ENCODE data around the gene THSD7B. TPM values are rescaled to one million over a fixed set of nuclear protein-coding genes. Genes with fewer than 3 reads are reported as not detected.

THSD7B gene
- polyA plus RNA-seq, 2 of the 4 experiments (the other 2 are of a cell fraction), result not detected

DNA sequence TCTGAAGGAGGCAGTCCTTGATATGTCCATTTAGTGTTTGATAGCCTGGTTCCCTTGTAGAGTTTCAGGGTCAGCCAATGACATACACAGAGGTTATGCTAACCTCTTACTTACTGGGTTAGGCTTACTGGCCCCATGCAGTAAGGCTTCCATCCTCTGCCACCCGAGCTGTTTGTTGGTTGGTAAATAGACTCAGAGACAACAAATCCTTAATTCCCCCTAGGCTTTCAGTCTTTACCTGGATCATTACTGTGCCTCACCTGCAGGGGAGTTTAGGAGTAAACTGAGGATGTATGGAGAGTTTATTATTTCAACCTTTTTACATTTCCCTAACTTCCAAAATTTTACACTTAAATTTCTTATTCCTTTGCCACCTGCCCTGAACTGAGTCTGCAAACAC, 746.2 kb downstream of the THSD7B start:
- Histone ChIP-seq H3K27ac (no peak overlapping the region), H3K4me1 (no peaks in the 10 kb centered on the region), H3K4me3 (no peak overlapping the region), H3K9me3 (no peaks in the 10 kb centered on the region), H3K4me2 (no peak overlapping the region)
- FAIRE-seq, result no peak
- TF ChIP-seq RCOR1 (IDR thresholded peaks at IDR 0.05; ENCODE audit: low read depth, low read length) (no peak), HEYL (CRISPR knock-in tag; IDR thresholded peaks at IDR 0.05) (no peak), ZNF302 (CRISPR knock-in tag; IDR thresholded peaks at IDR 0.05) (no peak), NR3C1 (IDR thresholded peaks at IDR 0.05) (no peak), PHF8 (IDR thresholded peaks at IDR 0.05; ENCODE audit: borderline replicate concordance, low read depth) (no peak), BHLHE40 (IDR thresholded peaks at IDR 0.05; ENCODE audit: low read depth, low read length) (no peak), EP300 (IDR thresholded peaks at IDR 0.05) (no peak), CBX8 (IDR thresholded peaks at IDR 0.05) (no peak), NPAS2 (CRISPR knock-in tag; IDR thresholded peaks at IDR 0.05; ENCODE audit: borderline replicate concordance) (no peak), ZSCAN20 (CRISPR knock-in tag; IDR thresholded peaks at IDR 0.05) (no peak), TFCP2L1 (CRISPR knock-in tag; IDR thresholded peaks at IDR 0.05) (no peak), HMGXB4 (CRISPR knock-in tag; IDR thresholded peaks at IDR 0.05; ENCODE audit: borderline replicate concordance) (no peak), HOXA7 (CRISPR knock-in tag; IDR thresholded peaks at IDR 0.05) (no peak)
- TF ChIP-seq, protein P1, sequence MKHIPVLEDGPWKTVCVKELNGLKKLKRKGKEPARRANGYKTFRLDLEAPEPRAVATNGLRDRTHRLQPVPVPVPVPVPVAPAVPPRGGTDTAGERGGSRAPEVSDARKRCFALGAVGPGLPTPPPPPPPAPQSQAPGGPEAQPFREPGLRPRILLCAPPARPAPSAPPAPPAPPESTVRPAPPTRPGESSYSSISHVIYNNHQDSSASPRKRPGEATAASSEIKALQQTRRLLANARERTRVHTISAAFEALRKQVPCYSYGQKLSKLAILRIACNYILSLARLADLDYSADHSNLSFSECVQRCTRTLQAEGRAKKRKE (CRISPR knock-in tag; IDR thresholded peaks at IDR 0.05; ENCODE audit: low read depth), result no peak
- DNase-seq (ENCODE audit: low read depth in 1 of 2, low spot score in 1 of 2), result no peak
- CTCF ChIA-PET, result no interaction called here
- WGBS (ENCODE audit: missing lambda C conversion rate), result 7% methylated on average over 1 of the region's 1 CpG
- no peak for ATAC-seq
- POLR2A ChIA-PET, result no interaction called here

DNA sequence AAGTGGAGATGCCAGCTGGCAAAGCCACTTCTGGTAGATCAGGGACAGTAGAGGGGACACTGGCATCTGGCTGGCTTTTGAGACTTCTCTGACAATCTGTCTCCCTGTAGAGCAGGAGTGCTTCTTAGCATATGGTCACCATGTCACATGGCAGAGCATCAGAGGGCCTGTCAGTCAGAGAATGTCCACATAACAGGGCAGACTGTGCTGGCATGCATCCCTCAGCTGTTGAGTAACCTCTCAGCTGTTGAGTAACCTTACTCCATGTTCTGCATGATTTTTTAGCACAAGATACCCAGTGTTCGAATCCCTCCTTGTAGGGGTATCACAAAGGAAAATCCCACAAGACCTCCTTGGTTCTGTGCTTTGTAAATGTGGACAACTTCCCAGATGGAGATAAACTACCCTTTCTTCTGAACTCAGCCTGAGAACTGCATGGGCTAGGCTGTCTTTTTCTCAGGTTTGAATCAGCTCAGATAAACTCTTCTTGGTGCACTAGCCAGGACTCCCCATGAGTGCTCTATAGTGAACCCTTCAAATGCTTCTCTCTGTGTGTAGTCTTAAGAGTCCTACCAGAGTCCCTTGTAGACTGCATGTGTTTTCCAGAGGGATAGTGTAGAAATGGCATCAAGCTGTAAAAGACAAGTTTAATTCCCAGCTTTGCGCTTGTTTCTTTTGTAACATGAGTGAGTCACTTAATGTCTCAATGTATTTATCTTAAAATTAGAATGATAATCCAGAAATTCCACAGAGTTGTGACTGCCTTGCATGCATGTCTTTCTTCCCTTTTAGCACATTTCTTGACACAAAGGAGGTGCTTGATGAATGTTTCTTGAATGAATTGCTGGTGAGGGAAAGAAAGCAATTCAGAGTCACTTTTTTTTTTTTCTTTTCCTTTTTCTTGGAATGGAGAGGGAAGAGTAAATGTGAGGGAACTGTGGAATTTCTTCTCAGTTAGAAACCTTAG, 756.6 kb downstream of the THSD7B start:
- ChIA-PET POLR2A (no interaction called here), CTCF (no interaction called here)
- no peaks in the 10 kb centered on the region for H3K4me1 ChIP-seq
- H3K27ac ChIP-seq, result no peak overlapping the region
- TF ChIP-seq EHMT2 (IDR thresholded peaks at IDR 0.05; ENCODE audit: low read depth), result no peak
- no peak for TF ChIP-seq TP53 (CRISPR knock-in tag; IDR thresholded peaks at IDR 0.05)
- no peak for TF ChIP-seq RFX5 (IDR thresholded peaks at IDR 0.05)
- no peak for TF ChIP-seq MAZ (IDR thresholded peaks at IDR 0.05; ENCODE audit: borderline replicate concordance, low read depth, low read length)
- no peak for TF ChIP-seq HOXB5 (CRISPR knock-in tag; IDR thresholded peaks at IDR 0.05)
- TF ChIP-seq POLR2A (IDR thresholded peaks at IDR 0.05; ENCODE audit: low read length), result no peak
- no peak for TF ChIP-seq RARB (CRISPR knock-in tag; IDR thresholded peaks at IDR 0.05)
- TF ChIP-seq RCOR1 (IDR thresholded peaks at IDR 0.05; ENCODE audit: low read depth, low read length), result no peak
- no peak for TF ChIP-seq ESRRA (IDR thresholded peaks at IDR 0.05; ENCODE audit: borderline replicate concordance, low read length)
- no peak for TF ChIP-seq EP300 (IDR thresholded peaks at IDR 0.05)
- no peak for TF ChIP-seq HMGXB4 (CRISPR knock-in tag; IDR thresholded peaks at IDR 0.05; ENCODE audit: borderline replicate concordance)
- no peak for TF ChIP-seq E2F6 (IDR thresholded peaks at IDR 0.05; ENCODE audit: borderline replicate concordance, low read depth)
- no peak for TF ChIP-seq MAFK (IDR thresholded peaks at IDR 0.05; ENCODE audit: partially characterized antibody)
- no peak for TF ChIP-seq ZC3H11A (IDR thresholded peaks at IDR 0.05)
- TF ChIP-seq CBX8 (IDR thresholded peaks at IDR 0.05), result no peak
- TF ChIP-seq ZSCAN20 (CRISPR knock-in tag; IDR thresholded peaks at IDR 0.05), result no peak
- no peak for TF ChIP-seq HOXB13 (CRISPR knock-in tag; IDR thresholded peaks at IDR 0.05; ENCODE audit: low read depth)
- FAIRE-seq (no peak), DNase-seq (ENCODE audit: low read depth in 1 of 2, low spot score in 1 of 2) (no peak), ATAC-seq (no peak)
- H3K9me3 ChIP-seq, result no peaks in the 10 kb centered on the region
- WGBS (ENCODE audit: missing lambda C conversion rate), result 3% methylated on average over 2 of the region's 2 CpGs
- no peak overlapping the region for H3K4me2 ChIP-seq
- H3K4me3 ChIP-seq, result no peak overlapping the region
